GM19351 (cell line): ENCODE results near the gene USP44.

Source experiments
- ATAC-seq: cut with Tn5 transposase; IDR thresholded peaks from one replicate; pipeline ENCODE4 v1.9.1; 2021; ENCODE audit warnings: mild to moderate bottlenecking, moderate library complexity; ENCODE audit not compliant: unreplicated experiment

The USP44 gene

GRCh38 chr12:95548539-95549391 is 2.5 kb downstream of the USP44 start:
- ATAC-seq, result no peak

GRCh38 chr12:95548056-95548538 is 3.2 kb downstream of the USP44 start:
- no peak for ATAC-seq

GRCh38 chr12:95547522-95548055 is 3.7 kb downstream of the USP44 start:
- no peak for ATAC-seq

- no peak for ATAC-seq
Observed at GRCh38 chr12:95546491-95546813, 4.8 kb downstream of the USP44 start.

GRCh38 chr12:95545731-95546490 is 5.4 kb downstream of the USP44 start:
- ATAC-seq, result no peak

GRCh38 chr12:95545303-95545702 is 6.0 kb downstream of the USP44 start:
- no peak for ATAC-seq

GRCh38 chr12:95544756-95545155 is 6.5 kb downstream of the USP44 start:
- ATAC-seq, result no peak

- ATAC-seq, result no peak
Observed at GRCh38 chr12:95543305-95543704, 8.0 kb downstream of the USP44 start.

- no peak for ATAC-seq
Observed at GRCh38 chr12:95541436-95541835, 9.8 kb downstream of the USP44 start.

- no peak for ATAC-seq
Observed at GRCh38 chr12:95538656-95539055, 12.6 kb downstream of the USP44 start.

GRCh38 chr12:95538006-95538405 is 13.3 kb downstream of the USP44 start:
- no peak for ATAC-seq

- no peak for ATAC-seq
Observed at GRCh38 chr12:95533985-95534384, 17.3 kb downstream of the USP44 start.

- no peak for ATAC-seq
Observed at GRCh38 chr12:95532851-95533250, 18.4 kb downstream of the USP44 start.

- ATAC-seq, result no peak
Observed at GRCh38 chr12:95529693-95530225, 21.5 kb downstream of the USP44 start.

GRCh38 chr12:95528431-95528830 is 22.8 kb downstream of the USP44 start:
- no peak for ATAC-seq

- no peak for ATAC-seq
Observed at GRCh38 chr12:95522692-95523091, 28.6 kb downstream of the USP44 start.

- ATAC-seq, result no peak
Observed at GRCh38 chr12:95520816-95521215, 30.5 kb downstream of the USP44 start.

- ATAC-seq, result no peak
Observed at GRCh38 chr12:95518944-95519343, 32.3 kb downstream of the USP44 start.

GRCh38 chr12:95517246-95517645 is 34.0 kb downstream of the USP44 start:
- no peak for ATAC-seq

GRCh38 chr12:95516757-95517156 is 34.5 kb downstream of the USP44 start:
- no peak for ATAC-seq

GRCh38 chr12:95515197-95515596 is 36.1 kb downstream of the USP44 start:
- ATAC-seq, result no peak

- ATAC-seq, result no peak
Observed at GRCh38 chr12:95513599-95513998, 37.7 kb downstream of the USP44 start.
